HG03469 (cell line): ENCODE measurements around the gene ACBD3.
A peak's percentile ranks its signal among the peaks of the same experiment; 100 is the strongest.

Experiments
- ATAC-seq: cut with Tn5 transposase; IDR thresholded peaks from one replicate; pipeline ENCODE4 v1.9.1; 2021; ENCODE audit warnings: mild to moderate bottlenecking, moderate library complexity, moderate number of reproducible peaks; ENCODE audit not compliant: unreplicated experiment

ACBD3 gene

DNA sequence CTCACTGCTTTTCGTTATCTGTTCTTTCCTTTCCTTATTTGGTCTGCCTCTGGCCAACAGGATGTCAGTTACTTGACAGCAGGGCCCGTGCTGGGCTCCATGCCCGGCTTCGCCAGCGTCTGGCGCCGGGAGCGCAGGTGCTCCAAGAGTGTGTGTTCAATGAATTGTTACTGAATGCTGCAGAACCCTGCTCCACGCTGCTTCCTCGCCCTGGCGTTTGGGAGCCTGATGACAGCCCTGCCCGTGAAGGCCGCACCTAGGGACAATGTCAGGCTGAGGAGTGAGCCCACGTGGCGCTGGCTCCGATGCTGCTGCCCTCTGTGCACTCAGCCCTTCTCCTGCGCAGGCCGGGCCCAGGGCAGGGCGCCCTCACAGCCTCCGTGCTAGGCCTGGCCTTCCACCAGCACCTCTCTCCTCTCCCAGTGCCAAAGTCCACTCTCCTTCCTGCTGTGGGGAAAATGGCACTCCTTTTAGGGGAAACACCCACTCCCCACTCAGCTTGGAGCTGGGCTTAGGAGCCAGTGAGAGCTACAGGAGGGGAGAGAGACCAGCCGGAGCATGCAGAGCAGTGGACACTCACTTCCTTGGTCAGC lies 51.4 kb downstream of the ACBD3 start:
- no peak for ATAC-seq

DNA sequence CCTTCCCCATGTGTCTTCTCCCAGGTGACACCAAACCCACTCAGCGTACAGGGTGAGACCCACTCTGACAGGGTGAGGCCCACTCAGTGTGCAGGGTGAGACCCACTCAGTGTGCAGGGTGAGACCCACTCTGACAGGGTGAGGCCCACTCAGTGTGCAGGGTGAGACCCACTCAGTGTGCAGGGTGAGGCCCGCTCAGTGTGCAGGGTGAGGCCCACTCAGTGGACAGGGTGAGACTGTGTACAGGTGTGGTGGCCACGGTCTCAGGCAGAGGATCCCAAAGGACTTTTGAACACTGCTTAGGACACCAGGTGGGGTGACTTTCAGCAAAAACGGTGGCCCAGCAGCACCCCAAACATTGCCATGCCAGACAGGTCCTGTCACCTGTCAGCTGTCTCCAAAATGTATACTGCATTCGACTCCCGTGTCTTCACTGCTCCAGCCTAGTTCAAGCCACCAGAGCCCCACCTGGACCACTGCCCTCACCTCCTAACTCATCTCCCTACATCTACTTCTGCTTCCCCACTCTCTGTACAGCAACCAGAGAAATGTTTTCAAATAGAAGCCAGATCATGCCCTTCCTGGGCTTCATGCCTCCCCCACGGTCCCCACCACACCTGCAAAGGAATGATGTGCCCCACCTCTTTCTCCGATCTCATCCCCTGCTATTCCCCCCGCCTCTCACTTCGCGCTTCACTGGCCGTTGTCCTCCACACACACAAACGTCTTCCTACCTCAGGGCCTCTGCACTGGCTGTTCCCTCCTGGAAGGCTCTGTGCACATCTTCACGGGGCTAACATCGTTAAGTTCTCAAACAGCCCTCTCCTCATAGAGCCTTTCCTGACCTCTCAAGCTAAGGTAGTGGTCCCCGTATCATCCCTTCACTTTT lies 52.1 kb downstream of the ACBD3 start:
- ATAC-seq: no peak

- no peak for ATAC-seq
These were observed 52.9 kb downstream of the ACBD3 start for GRCh38 chr1:226133504-226134123.

GRCh38 chr1:226132728-226133503 lies 53.6 kb downstream of the ACBD3 start:
- no peak for ATAC-seq

DNA sequence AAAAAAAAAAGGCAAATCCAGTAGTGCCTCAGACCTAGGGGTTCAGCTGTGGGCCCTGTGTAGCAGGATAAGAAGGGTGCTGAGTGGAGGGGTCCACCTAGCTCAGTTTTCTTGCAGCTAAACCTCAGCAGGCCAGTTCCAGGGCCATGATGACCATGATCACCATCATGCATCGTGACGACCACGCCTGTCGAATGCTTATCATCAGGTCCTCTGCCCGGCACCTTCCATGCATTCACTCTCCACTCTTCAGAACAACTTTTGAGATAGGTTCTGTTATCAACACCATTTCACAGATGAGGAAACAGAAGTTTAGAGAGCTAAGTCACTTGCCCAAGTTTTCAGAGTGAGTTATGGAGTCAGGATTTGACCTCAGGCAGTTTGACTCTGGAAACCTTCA lies 54.9 kb downstream of the ACBD3 start:
- ATAC-seq: no peak

DNA sequence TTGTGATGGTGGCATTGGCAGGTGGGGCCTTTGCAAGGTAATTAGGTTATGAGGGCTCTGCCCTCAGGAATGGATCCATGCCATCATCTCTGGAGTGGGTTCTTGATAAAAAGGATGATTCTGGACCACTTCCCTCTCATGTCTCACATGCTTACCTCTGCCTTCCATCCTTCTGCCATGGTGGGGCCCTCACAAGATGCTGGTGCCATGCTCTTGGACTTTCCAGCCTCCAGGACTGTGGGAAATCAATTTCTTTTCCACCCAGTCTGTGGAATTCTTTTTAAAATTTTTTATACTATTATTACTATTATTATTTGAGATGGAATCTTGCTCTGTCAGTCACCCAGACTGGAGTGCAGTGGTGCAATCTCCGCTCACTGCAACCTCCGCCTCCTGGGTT lies 57.3 kb downstream of the ACBD3 start:
- no peak for ATAC-seq

- ATAC-seq: no peak
These were observed 58.0 kb downstream of the ACBD3 start for GRCh38 chr1:226128487-226129075.

DNA sequence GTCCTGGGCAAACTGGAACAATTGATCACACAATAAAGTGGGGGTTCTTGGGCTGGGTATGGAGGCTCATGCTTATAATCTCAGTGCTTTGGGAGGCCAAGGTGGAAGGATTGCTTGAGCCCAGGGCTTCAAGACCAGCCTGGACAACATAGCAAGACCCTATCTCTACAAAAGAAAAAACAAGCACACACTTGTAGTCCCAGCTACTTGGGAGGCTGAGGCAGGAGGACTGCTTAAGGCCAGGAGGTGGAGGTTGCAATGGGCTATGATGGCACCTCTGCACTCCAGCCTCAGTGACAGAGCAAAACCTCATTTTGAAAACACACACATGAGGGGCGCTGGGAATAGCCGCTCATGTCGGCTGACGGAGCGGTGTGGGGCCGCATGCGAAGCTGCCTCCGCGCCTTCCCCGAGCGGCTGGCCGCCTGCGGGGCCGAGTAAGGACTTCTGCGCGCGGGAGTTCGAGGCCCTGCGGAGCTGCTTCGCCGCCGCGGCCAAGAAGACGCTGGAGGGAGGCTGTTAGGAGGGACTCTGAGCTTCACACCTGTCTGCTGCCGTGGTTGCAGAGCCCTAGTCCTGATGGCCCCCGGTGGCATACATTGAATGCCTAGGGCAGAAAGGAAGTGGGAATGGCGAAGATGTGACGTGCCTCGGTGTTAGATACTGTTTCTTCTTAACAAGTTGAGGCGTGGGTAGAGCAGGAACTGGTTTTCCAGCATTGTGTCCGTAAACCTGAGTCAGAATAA lies 59.5 kb downstream of the ACBD3 start:
- no peak for ATAC-seq

DNA sequence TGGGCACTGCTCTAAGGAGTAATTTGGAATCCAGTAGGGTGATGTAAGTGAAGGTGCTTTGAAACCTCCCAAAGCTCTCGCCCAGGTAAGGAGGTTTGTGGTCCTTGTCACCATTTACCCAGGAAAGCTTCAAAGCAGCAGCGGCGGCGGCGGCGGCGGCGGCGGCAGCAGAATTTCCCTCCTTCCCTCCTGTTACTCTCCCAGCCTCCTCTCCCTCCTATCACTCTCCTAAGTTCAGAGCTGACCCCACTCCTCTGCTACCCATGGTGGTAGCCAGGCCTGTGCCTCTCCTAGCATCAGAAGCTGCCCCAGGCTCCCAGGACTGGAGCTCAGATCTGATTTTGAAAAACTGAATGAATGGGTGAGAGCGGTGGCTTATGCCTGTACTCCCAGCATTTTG lies 60.7 kb downstream of the ACBD3 start:
- ATAC-seq: no peak

- no peak for ATAC-seq
These were observed 61.4 kb downstream of the ACBD3 start for GRCh38 chr1:226125097-226125630.

DNA sequence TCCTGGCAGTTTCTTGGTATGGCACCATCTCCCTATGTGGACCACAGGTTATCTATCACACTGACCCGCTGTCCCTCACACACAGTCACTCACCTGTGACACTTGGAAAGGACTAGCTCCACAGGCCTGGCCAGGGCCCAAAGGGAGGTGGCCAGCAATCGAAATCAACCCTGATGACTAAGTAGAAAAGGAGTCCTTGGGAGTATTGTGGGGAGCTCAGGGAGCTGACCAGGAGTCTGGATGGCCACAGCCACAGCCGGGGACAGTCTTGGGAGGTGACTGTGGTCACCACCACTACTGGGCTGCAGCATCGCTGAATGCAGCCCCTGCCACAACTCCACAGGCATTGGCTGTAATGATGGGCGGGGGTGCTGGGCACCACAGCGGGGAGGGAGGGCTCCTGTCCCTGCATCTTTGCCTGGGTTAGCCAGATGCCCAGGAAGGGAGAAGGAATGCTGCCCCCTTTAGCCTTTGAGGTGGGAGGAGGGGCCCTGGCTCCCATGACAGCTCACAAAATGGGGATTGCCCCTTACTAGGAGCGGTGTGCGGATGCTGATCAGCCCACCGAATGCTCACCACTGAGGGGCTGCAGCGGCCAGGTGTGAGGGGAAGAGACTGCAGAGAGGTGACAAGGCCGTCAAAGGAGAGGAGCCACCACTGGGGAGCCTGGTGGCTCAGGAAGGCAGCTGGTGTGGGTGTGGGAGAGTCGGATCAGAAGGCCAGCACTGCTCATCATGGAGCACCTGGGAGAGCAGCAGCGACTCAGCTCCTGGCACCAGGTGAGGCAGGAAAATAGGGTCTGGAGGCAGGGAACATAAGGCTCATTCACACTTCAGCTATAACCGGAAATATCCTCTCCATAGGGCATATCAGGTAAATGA lies 62.7 kb downstream of the ACBD3 start:
- ATAC-seq: no peak

DNA sequence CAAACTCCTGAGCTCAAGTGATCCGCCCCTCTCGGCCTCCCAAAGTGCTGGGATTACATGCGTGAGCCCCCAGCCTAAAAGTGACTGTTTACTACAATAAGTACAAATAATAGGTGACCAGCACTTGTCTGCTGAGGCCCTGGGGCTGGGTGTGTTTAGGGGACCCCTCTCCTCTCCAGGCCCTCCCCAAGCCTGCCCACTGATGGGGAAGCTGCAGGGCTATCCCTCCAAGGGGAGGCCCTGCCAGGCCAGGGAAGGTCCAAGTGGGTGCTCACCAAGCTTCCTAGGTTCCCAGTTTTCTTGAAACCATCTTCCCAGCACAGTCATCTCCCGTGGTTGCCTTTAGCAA lies 63.4 kb downstream of the ACBD3 start:
- no peak for ATAC-seq

DNA sequence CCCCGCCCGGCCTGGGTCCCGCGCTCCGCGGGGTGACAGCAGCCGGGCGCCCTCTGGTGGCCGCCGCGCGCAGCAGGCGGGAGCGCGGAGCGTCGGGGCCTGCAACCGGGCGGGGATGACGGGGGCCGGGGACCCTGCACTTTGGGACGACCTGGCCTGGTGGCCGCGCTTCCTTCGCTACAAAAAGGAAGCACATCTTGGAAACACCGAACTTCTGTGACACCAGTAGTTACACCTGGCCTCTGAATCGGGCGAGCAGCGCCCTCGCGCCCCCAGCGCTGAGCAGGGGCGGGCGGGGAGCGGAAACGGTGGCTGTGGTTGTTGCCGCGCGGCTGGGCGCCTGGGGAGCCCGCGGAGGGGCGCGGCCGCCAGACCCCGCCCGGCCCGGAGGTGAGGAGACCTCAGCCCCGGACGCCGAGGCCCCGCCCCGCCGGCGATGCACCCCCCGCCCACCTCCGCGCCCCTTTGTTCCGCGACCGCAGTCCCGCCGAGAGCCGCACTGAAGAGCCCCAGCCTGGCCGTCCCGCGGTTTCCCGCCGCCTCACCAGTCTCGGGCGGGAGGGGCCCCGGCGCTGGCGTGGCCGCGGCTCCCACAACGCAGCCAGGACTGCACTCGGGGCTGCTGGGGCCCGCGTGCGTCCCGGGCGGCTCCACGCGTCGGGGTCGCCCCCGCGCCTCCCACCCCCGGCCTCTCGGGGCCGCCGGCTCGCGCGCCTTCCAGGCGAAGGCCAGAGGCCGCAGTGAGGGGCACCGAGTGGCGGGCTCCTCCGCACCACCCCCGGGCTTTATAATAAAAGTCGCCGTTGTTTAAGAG lies 64.7 kb downstream of the ACBD3 start:
- peak; percentile 34 for ATAC-seq

DNA sequence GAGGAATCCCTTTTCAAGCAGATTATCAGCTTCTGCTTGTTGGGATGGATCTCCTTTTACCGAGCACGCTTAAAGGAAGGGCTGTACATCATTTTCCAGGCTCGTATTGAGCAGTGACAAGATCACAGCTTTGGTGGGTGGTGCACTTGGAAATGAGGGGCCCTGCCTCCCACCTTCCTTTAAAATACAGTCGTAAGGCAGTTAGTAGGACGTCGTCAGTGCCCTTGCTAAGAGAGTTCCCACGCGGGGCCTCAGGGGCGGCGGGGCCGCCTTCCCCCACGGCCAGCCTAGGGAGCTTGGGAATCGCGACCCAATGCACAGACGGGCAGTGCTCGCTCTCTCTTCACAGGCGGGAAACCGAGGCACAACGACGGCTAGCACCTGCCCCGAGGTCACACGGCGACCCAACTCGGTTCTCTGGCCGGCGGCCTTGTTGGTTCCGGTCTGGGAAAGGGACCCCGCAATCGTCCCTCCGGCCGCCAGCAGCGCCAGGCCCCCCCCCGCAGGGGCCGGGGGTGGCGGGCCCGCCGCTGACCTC lies 65.4 kb downstream of the ACBD3 start:
- no peak for ATAC-seq

DNA sequence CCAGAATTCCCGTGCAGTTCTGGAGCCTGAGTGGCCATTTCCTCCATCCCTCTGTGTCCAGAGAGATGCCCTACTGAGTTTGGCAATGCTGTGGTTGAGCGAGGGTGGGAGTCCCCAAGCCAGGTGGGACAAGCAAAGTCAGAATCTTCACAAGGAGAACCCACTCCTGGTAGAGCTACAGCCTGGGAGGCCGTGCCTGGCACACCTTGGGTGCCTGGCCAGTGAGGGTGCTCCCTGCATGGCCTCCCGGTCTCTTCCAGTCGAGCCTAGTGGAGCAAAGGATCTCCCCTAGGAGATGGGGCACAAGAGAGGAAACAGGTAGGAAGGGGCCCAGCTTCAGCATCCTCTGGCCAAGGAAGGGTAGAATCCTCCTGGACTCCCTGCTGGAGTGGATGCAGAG lies 66.1 kb downstream of the ACBD3 start:
- ATAC-seq: no peak

DNA sequence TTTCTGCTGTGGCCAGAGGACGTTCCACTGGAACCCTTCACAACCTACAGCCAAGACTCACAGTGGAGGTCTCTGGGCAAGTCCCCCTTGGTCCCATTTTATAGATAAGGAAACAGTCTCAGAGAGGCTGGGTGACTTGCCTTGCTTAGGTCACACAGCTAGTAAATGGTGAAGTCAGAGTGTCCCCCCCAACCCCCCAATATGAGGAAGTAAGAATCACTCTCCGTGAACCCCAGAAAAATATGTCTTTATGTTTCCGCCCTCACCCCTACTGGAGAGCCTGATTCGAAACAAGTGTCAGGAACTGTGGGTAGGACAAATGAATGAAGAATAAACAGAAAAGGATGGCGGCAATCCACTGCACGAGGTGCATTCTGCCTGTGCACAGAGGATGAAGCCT lies 67.4 kb downstream of the ACBD3 start:
- ATAC-seq: no peak

GRCh38 chr1:226118357-226118756 lies 68.2 kb downstream of the ACBD3 start:
- no peak for ATAC-seq

- no peak for ATAC-seq
These were observed 69.2 kb downstream of the ACBD3 start for GRCh38 chr1:226117330-226117729.
